GM19193 (cell line): ENCODE results near the gene PNPLA1.

Experiments
- POLR2A ChIP-seq: IDR thresholded peaks from 4 replicates; pipeline ENCODE4 v1.6.1; 2011; ENCODE audit not compliant: insufficient read depth, insufficient read length; ENCODE audit errors: extremely low read depth

Gene PNPLA1

DNA sequence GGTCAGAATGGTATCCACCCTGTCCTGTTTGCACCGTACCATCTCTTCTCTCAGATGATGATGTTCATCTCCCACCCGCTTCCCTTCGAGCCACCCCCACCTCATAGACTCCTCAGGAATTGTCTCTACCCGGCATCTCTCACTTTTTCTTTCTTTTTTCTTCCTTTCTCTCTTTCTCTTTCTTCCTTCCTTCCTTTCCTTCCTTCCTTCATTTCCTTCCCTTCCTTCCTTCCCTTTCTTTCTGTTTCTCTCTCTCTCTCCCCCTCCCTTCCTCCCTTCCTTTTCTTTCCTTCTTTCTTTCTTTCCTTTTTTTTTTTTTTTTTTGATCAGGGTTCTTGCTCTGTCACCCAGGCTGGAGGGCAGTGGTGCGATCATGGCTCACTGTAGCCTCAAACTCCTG lies 27.7 kb upstream of the PNPLA1 start:
- TF ChIP-seq POLR2A: no peak

DNA sequence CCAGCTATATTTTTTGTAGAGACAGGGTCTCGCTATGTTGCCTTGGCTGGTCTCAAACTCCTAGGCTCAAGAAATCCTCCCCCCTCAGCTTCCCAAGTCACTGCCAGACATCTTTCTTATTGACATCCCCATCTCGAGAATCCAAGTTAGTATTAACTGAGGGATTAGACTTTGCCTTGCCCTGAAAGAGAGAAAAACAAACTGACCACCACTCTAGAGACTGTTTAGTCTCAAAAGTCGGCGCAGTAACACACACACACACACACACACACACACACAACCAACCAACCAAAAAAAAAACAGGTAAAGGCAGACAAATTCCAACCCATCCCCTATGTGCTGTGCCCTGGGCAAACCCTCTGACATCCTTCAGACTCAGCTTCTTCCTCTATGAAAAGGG lies 27.2 kb upstream of the PNPLA1 start:
- no peak for TF ChIP-seq POLR2A

DNA sequence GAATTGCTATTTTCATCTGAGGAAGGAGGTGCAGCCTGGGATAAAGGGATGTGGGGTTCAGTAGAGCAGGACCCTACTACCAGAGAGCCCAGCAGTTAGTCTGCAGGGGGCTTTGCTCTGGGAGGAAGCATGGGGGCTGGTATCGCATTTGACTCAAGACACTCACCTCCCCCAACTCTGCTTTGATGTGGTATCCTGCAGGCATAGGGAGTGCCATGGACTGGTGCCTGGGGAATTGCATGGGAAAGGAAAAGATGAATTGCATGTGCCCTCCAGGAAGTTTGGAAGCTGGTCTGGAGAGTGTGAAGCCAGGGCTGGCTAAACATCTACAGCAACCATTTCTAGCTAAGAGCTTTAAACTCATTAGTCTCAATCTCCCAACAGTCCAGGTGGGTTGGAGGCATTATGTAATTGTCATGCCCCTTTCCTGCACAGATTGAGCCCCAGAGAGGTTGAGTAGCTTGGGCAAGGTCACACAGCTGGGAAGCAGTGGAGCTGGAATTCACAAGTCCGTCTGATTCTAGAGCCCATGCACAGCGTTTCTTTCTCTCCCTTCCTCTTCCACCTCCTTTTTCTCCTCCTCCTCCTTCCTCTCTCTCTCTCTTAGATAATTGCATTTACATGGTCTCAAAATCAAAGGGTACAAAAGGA lies 26.2 kb upstream of the PNPLA1 start:
- TF ChIP-seq POLR2A: no peak

DNA sequence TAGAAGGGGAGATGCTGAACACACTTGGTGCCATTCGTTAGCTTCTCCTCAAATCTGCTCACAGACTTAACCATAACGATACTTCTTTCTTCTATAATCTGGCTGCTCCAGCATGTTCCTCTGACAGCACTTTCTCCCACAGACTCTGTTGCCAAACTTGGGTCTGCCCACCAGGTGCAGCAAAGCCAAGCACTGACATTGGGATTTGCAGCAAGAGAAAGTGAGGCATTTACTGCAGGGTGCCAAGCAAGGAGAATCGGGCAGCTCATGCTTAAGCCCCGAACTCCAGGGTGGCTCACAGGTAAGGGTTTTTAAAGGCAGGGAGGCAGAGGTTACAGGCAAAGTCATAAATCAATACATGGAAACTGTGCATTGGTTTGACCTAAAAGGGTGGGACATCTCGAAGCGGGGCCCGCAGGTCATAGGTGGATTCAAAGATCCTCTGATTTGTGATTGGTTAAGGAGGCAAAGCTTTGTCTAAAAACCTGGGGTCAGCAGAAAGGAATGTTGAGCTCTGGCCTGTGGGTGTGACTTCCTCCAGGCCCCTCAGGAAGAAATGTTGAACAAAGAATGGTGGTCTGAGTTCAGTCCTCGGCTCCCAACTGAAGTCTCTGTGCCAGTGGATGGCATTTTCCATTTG lies 25.1 kb upstream of the PNPLA1 start:
- TF ChIP-seq POLR2A: no peak

DNA sequence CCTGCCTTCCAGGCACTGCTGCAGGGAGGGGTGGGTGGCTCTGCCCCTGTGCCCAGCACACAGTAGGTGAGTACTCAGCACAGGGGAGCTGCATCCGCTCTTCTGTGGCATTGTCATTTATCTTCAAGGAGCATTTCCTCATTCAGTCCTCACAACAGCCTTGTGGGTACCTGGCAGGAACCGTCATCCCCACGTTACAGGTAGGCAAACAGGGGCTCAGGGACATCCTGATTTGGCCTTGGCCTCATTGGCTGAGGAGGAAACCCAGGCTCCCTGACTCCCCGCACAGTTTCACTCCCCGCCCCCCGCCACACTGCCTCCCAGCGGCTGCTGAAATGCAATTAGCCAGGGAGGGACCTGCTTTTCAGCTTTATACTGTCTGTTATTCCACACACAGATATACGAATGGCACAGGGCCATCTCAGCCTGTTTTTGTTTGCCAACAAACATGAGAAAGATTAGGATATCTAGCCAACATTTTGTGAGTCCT lies 24.2 kb upstream of the PNPLA1 start:
- no peak for TF ChIP-seq POLR2A

DNA sequence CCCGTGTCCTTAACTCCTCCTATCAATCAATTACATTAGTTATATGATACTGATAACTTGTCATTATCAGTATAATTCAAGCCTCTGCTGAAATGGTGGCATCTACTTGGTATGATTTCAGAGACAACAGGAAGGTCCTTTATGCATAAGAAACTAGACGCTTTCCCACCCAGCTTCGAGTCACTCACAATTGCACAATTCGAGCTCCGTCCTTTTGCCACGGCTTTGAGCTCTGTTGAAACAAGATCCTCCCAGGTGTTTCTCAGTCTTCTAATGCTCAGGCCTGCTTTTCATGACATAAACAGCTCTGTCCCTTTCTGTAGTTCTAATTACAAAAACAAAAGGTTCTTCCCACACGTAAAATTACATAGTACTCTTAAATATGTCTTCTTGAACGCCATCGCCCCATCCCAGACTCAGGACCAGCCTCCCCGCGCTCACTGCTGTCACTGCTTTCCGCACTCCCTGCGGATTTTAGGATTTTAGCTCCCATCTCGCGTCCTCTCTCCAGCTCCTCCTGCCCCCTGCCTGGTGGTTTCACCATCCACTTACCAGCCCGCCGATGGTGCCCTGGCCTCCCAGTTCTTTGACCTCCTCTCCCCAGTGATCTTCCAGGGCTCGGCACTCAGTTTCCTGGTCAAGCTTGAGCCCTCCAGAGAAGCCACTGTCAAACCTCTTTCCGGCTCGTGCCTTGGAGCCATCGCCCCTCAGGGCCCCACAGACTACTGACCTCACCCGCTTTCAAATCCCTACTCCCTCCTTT lies 23.2 kb upstream of the PNPLA1 start:
- TF ChIP-seq POLR2A: no peak

DNA sequence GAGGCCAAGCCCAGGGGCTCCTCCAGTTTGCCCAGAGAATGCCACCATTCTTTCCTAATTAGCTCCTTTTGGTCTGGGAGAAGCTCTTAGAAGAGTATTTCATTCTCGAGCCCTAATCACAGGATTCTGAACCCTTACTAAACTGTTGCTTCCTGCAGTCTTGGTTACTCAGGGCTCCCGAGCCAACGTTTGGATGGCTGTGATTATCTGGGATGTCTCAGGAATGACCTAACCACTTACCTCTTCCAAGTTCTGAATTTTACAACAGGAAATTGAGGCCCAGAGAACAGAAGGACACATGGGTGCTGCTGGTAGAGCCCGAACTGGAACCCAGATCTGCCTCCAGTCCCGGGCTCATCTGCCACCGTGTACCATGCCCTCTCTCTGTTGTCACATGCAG lies 22.2 kb upstream of the PNPLA1 start:
- no peak for TF ChIP-seq POLR2A

DNA sequence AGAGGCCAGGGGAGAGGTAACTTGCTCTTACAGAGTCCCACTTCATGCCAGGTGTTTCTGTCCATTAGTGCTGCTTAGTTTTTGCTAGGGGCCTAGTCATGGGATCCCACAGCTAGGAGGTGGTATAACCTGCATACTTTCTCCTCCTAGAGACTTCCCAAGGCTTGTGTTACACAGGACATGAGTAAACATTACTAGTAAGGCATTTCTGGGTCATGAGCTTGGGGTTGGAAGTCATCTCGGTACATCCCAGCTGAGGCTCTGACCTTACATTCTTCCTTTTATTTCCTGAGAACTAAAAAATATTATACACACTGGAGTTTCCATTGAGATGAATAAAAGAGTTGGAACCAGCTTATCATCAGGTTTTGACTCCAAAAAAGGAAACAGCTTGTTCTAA lies 20.9 kb upstream of the PNPLA1 start:
- no peak for TF ChIP-seq POLR2A

DNA sequence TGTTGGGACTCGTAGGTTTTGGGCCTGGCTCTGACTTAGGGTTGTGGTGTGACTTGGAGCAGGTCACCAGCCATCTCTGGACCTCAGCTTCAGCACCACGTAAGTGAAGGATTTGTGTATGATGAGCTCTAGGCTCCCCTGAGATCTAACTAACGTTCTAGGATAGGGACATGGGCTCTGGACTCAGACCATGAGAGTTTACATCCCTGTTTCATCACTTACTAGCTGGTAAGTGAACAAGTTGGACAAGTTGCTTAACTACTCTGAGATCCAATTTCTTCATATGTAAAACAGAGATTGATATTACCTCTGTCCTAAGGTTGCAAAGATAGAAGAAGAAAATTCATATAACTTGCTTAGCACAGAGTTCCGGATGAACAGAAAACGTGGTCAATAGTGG lies 20.3 kb upstream of the PNPLA1 start:
- TF ChIP-seq POLR2A: no peak

DNA sequence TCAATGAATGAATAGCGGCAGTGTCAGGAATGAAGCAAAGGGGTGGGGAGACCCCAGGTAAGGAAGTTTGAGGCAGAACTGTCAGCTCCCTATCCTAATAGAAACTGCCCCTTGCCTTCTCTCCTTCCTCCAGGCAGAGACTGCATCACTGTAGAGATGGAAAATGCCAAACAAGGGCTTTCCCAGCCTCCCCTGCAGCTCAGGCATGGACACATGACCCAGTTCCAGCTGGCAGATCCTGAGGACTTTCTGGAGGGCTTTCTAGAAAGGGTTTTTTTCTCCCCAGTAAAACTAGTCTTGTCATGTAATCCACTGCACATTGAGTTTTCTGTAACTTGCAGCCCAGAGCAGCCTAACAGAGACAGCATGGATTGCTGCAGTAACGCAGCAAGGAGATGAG lies 17.9 kb upstream of the PNPLA1 start:
- TF ChIP-seq POLR2A: no peak

DNA sequence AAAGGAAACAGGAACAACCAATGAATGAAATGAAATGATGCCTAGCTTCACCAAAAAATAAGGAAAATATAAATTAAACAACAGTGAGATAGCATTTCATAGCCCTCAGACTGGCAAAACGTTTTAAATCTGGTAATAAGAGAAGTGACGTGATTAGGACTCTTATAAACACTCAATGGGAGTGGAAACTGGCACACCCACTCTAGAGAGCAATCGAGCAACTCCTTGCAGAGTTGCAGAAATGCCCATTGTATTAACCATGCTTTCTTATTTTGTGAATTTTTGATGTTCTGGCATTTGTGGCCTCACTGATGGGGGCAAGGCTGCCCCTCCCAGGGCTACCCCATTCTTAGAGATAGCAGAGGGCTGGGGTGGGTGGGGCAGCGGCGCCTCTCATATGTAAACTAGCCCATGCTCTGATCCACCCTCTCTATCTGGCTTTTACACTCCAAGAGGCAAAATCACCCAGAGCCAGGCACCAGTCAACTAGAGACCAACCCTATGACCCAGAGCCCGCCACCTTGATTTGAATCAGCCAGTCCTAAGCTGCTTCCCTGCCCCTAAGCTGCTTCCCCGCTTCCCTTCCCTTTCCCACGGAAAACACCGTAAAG lies 6.4 kb upstream of the PNPLA1 start:
- TF ChIP-seq POLR2A: no peak

DNA sequence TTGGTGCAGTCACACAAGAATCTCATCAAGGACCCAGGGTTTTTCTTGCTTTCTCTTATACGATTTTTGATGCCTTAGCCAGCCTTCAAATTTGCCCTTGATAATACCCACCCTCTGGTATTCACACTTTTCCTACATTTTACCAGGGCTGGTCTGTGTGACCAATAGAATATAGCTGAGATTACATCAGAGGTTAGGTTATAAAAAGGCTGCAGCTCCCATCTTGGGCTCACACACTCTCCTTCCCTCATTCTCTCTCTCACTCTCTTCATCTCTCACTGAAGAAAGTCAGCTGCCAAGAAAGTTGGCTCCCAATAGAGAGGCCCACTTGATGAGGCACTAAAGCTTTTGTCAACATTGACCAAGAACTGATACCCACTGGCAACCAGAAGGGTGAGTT lies 4.1 kb upstream of the PNPLA1 start:
- TF ChIP-seq POLR2A: no peak

DNA sequence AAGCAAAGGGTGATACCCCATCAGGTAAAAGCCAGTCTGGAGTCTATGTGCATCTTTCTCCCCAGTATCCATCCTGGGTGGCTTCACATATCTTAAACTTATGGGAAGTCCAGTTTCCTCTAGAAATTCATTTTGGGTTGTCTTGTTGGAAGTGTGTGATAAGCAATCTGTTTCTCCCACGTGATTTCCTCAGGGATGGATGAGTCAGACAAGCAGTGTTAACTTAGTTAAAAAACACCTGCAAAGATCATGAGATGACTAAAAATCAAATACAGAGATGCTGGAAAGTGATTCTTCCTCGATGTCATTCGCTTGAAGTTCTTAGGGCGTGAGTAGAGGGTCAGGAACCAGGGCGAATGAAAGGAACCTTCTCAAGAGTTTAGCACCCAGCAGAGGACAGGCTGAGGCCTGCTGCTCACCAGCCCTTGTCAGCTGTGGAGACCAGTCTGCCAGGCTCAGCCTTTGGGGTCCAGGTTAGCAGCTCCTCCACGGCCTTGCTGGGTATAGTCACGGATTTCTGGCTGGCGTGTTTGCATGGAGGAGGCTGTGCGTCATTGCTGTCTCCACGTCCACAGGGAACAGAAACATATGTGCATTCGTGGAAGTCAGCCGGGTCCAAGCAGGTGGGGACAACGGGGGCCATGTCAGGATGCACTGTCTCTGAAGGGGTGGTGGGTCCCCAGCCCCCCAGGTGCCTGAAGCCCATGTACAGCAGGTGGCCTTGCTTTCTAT lies 2.8 kb upstream of the PNPLA1 start:
- no peak for TF ChIP-seq POLR2A

DNA sequence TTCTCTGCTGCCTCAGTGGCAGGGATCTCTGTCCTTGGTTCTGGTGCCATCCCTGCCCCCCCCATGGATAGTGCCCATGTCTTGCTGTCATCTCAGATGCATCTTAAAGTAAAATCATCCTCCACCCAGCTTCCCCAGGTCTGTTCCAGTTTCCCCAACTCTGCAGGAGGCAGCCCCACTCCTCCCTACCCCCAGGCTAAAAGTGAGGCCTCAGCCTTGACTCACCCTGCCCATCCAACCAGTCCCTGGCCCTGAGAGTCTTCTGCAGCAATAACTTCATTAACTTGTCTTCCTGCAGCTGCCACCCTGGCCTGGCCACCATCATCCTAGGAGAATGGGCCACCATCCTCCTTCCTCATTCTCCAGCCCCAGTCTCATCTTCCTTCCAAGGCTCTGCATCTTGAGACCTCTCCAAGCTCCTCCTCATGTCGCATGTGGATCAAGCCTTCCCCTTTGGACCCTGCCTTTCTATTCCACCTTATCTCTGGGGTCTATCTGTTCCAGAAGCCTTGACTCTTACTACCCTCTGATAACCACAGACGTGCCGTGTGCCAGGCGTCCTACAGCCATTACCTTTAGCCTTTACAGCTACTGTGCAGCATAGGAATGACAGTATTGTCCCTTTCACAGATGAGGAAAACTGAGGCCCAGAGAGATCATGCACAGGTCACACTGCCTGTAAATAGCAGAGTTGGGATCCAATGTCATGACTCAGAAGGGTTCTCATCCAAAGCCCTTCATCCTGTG lies 2.0 kb upstream of the PNPLA1 start:
- no peak for TF ChIP-seq POLR2A
